B cell (primary cell): ENCODE data around the gene KDM5C. TPM values are rescaled to one million over a fixed set of nuclear protein-coding genes. Genes with fewer than 3 reads are reported as not detected.

ENCODE experiments used
- ATAC-seq: fragments of 200-7000 bp; cut with Tn5 transposase; one replicate; pipeline ENCODE4 v1.10.0; 2021; ENCODE audit warnings: low read depth, mild to moderate bottlenecking, moderate number of reproducible peaks, moderate library complexity
- CTCF ChIA-PET: fragments of 350-600 bp; sonication (Branson Sonifier 250); formaldehyde crosslinking; loops from one replicate; lab custom pipeline; 2021; ENCODE audit warnings: antibody characterized with exemption, inconsistent platforms; lab: Charles Lee
- POLR2A ChIA-PET: fragments of 350-600 bp; sonication (Branson Sonifier 250); formaldehyde crosslinking; loops from one replicate; lab custom pipeline; 2021; ENCODE audit warnings: antibody characterized with exemption; lab: Charles Lee
- DNase-seq: peaks from one replicate; pipeline ENCODE4 v3.0.0; 2013
- H2AFZ ChIP-seq: 2 replicates; pipeline ENCODE4 v1.6.1; 2012; ENCODE audit warnings: mild to moderate bottlenecking, low read depth, low read length; ENCODE audit not compliant: insufficient read depth, poor library complexity, severe bottlenecking
- H3K27ac ChIP-seq, 2 donors: 1 replicate in 1 of 2; 2 replicates in 1 of 2; pipeline ENCODE4 v1.5.1; 2012 to 2013; ENCODE audit warnings: low read length in 2 of 2, mild to moderate bottlenecking in 2 of 2, moderate library complexity in 1 of 2
- H3K27me3 ChIP-seq, 4 experiments: fragments of 200-600 bp in 1 of 4; sonication (generic) in 1 of 4; replicated peaks in 1 of 4; 1 replicate in 2 of 4; 2 replicates in 2 of 4; pipeline versions ENCODE4 v1.6.1 to v1.7.0; 2013 to 2016; ENCODE audit warnings: low read length in 3 of 4, mild to moderate bottlenecking in 2 of 4, mixed read lengths in 1 of 4, moderate library complexity in 1 of 4; ENCODE audit not compliant: insufficient read depth in 4 of 4, control insufficient read depth in 3 of 4; ENCODE audit errors: control extremely low read depth in 1 of 4
- H3K36me3 ChIP-seq, 2 experiments: replicated peaks in 1 of 2; 1 replicate in 1 of 2; 2 replicates in 1 of 2; pipeline versions ENCODE4 v1.6.1 to v1.7.1; 2013; ENCODE audit warnings: low read length in 1 of 2; ENCODE audit not compliant: insufficient read depth in 2 of 2, control insufficient read depth in 1 of 2; ENCODE audit errors: control extremely low read depth in 1 of 2, extremely low read depth in 1 of 2
- H3K4me1 ChIP-seq, 2 donors: fragments of 200-600 bp in 1 of 2; sonication (generic) in 1 of 2; 1 replicate in 1 of 2; 2 replicates in 1 of 2; pipeline versions ENCODE4 v1.5.1 to v1.6.1; 2013 to 2017; ENCODE audit warnings: low read length in 2 of 2; ENCODE audit not compliant: control insufficient read depth in 2 of 2, insufficient read depth in 2 of 2
- H3K4me2 ChIP-seq: replicated peaks from 2 replicates; pipeline ENCODE3; 2012; ENCODE audit warnings: mild to moderate bottlenecking, low read depth, low read length; ENCODE audit not compliant: poor library complexity, severe bottlenecking
- H3K4me3 ChIP-seq, 5 experiments: fragments of 200-600 bp in 1 of 5; sonication (generic) in 1 of 5; 1 replicate in 3 of 5; 2 replicates in 2 of 5; pipeline versions ENCODE4 v1.5.1 to v1.7.0; 2011 to 2016; ENCODE audit warnings: low read length in 4 of 5, mild to moderate bottlenecking in 4 of 5, low read depth in 2 of 5, control low read depth in 1 of 5, moderate library complexity in 1 of 5; ENCODE audit not compliant: insufficient read depth in 1 of 5; ENCODE audit errors: control extremely low read depth in 1 of 5, extremely low read depth in 1 of 5
- H3K79me2 ChIP-seq: fragments of 200-600 bp; sonication (generic); one replicate; pipeline ENCODE4 v1.6.0; 2016; ENCODE audit warnings: low read length; ENCODE audit not compliant: control insufficient read depth, insufficient read depth
- H3K9ac ChIP-seq: fragments of 200-600 bp; sonication (generic); 2 replicates; pipeline ENCODE4 v1.6.1; 2017; ENCODE audit warnings: mild to moderate bottlenecking, low read length, moderate library complexity
- H3K9me3 ChIP-seq, 3 donors: one replicate each; pipeline versions ENCODE4 v1.6.1 to v1.7.1; 2013; ENCODE audit warnings: low read length in 2 of 3; ENCODE audit not compliant: control insufficient read depth in 2 of 3, insufficient read depth in 1 of 3; ENCODE audit errors: control extremely low read depth in 1 of 3
- H4K20me1 ChIP-seq: 2 replicates; pipeline ENCODE4 v1.6.0; 2012; ENCODE audit warnings: mild to moderate bottlenecking, low read length; ENCODE audit not compliant: insufficient read depth, control insufficient read depth, poor library complexity, severe bottlenecking
- H3K27ac Mint-ChIP-seq: one replicate; pipeline ENCODE4 v1.8.0; 2021; ENCODE audit warnings: mixed read lengths
- H3K27me3 Mint-ChIP-seq: one replicate; pipeline ENCODE4 v1.8.0; 2021; ENCODE audit warnings: mixed read lengths
- H3K4me1 Mint-ChIP-seq: one replicate; pipeline ENCODE4 v1.8.0; 2021; ENCODE audit warnings: mixed read lengths
- H3K4me3 Mint-ChIP-seq: one replicate; pipeline ENCODE4 v1.8.0; 2021; ENCODE audit warnings: mixed read lengths
- H3K9me3 Mint-ChIP-seq: one replicate; pipeline ENCODE4 v1.8.0; 2022; ENCODE audit warnings: mixed read lengths; ENCODE audit not compliant: insufficient read depth
- CTCF ChIP-seq: fragments of 200-600 bp; IDR thresholded peaks from one replicate; pipeline ENCODE4 v1.8.0; 2022; ENCODE audit warnings: antibody characterized with exemption, mild to moderate bottlenecking
- EZH2 ChIP-seq: IDR thresholded peaks from 2 replicates; pipeline ENCODE4 v1.6.1; 2012; ENCODE audit warnings: borderline replicate concordance, low read depth, mild to moderate bottlenecking, moderate library complexity, low read length; ENCODE audit not compliant: insufficient read depth, poor library complexity, severe bottlenecking
- WGBS: methylation state at CpG from one replicate; pipeline ENCODE4 v1.1.5; 2013; ENCODE audit warnings: missing lambda C conversion rate; ENCODE audit not compliant: insufficient coverage; 5-methylcytosine and 5-hydroxymethylcytosine counted together
- intact Hi-C: fragments of 100-400 bp; cut with micrococcal nuclease; formaldehyde crosslinking; loops from one replicate; pipeline ENCODE4 v1.10.0; 2022
- polyA plus RNA-seq: library from polyadenylated mRNA; depleted of rRNA; stranded (reverse); fragments of >200 nt; gene quantifications from 2 replicates; pipeline ENCODE4 v1.2.3, GENCODE V29; 2012
- total RNA-seq, 2 donors: library from RNA; stranded (reverse); fragments of 120-200 nt in 1 of 2; gene quantifications; 1 replicate in 1 of 2; 2 replicates in 1 of 2; pipeline versions ENCODE4 v1.2.3 to v1.2.4, GENCODE V29; 2013 to 2022

The KDM5C gene
- total and polyA plus RNA-seq, 2 donors (not counting 1 experiment from before 2014, with no cell fraction given): 116 to 138 TPM

- ATAC-seq: no peak
- POLR2A ChIA-PET: no interaction called here
- no peaks in the 10 kb centered on the region for H3K79me2 ChIP-seq
Measured at GRCh38 chrX:53235566-53235965, 10.6 kb upstream of the KDM5C start.

GRCh38 chrX:53234484-53234883 lies 9.5 kb upstream of the KDM5C start:
- Histone ChIP-seq H3K79me2 (no peaks in the 10 kb centered on the region), H3K4me2 (no peak overlapping the region), H3K27ac (no peak overlapping the region), H3K4me3 (no peak overlapping the region), H2AFZ (no peak overlapping the region), H3K9me3 (no peaks in the 10 kb centered on the region), H3K9ac (no peak overlapping the region), H4K20me1 (no peaks in the 10 kb centered on the region), H3K36me3 (no peaks in the 10 kb centered on the region), H3K4me1 (no peaks in the 10 kb centered on the region), H3K27me3 (no peaks in the 10 kb centered on the region)
- ChIA-PET POLR2A (no interaction called here), CTCF (no interaction called here)
- no peak overlapping the region for H3K4me3 Mint-ChIP-seq
- TF ChIP-seq CTCF (no peak), EZH2 (no peak)
- intact Hi-C loops: no loop called here
- 100% methylated on average over 1 of the region's 9 CpGs for WGBS
- no peaks in the 10 kb centered on the region for H3K27me3 Mint-ChIP-seq
- no peak overlapping the region for H3K27ac Mint-ChIP-seq
- ATAC-seq (no peak), DNase-seq (no peak)
- no peaks in the 10 kb centered on the region for H3K9me3 Mint-ChIP-seq
- H3K4me1 Mint-ChIP-seq: no peaks in the 10 kb centered on the region

More at GRCh38 chrX:53235566-53235965, 10.6 kb upstream of the KDM5C start:
- no peak overlapping the region for H3K9ac ChIP-seq
- Mint-ChIP-seq H3K27me3 (no peaks in the 10 kb centered on the region), H3K27ac (no peak overlapping the region), H3K9me3 (no peaks in the 10 kb centered on the region), H3K4me1 (no peaks in the 10 kb centered on the region), H3K4me3 (no peak overlapping the region)
- DNase-seq: no peak
- no peak overlapping the region for H3K4me2 ChIP-seq
- no peaks in the 10 kb centered on the region for H3K36me3 ChIP-seq
- H3K27ac ChIP-seq: no peak overlapping the region
- no peak for TF ChIP-seq EZH2
- TF ChIP-seq CTCF: no peak
- CTCF ChIA-PET: no interaction called here
- intact Hi-C loops: no loop called here
- H3K9me3 ChIP-seq: no peaks in the 10 kb centered on the region
- no peak overlapping the region for H2AFZ ChIP-seq
- H3K27me3 ChIP-seq: no peaks in the 10 kb centered on the region
- H3K4me1 ChIP-seq: no peaks in the 10 kb centered on the region
- 83% methylated on average over 1 of the region's 12 CpGs for WGBS
- no peaks in the 10 kb centered on the region for H4K20me1 ChIP-seq
- no peak overlapping the region for H3K4me3 ChIP-seq
